ENCODE data around the gene NTM.

Gene NTM

DNA sequence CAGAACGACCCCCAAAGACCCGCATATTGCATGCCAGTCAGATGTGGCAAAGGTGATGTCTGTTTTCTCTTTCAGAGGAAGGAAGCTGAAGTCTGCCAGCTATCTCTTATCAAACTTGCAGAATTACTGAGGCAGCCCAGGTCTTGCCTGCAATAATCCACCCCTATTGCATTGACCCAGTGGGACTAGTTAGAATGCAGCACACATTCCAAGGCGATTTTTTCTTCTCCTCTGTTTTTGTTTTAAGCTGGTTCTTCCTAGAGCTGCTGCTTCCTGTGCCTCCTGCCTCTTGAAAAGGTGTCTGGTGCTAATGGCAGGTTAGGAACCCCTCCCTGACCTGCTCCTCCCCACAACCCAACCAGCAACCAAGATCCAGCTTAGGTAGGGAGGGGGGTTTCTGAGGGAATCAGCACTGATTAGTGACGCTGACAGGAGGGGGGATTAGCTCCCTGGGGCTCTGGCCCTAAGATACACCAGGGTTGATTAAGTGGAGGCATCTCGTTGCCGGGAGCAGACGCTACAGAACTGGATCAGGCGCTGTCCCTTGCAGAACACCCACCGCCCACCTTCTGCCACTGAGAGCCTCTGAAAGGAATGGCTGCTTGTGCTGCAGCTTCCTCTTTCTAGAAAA, 2.8 kb downstream of the NTM start:
- DNase-seq (ENCODE audit: low read depth, low spot score) = no peak

- no peak for DNase-seq (ENCODE audit: low read depth, low spot score)
These were observed 3.3 kb downstream of the NTM start for GRCh38 chr11:131373756-131374155.

DNA sequence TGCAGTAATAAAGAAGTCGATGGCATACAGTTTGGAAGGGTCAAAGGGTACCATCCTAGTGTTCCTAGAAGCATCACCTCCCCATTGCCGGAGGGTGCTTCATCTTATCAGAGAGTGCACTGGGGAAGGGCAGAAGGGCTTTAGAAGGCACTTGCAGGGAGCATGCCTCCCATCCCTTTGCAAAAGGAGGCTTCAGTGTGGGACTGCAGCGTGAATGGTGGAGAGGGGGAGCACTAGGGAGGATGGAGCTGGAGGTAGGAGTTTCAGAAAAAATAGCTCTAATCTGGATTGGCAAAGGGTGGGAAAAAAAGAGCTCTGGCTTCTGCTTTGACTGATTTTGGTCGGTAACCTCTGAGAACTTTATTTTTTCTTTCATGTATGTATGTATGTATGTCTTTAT, 5.0 kb downstream of the NTM start:
- DNase-seq (ENCODE audit: low read depth, low spot score) = no peak

- no peak for DNase-seq (ENCODE audit: low read depth, low spot score)
These were observed 5.5 kb downstream of the NTM start for GRCh38 chr11:131375915-131376314.

- DNase-seq (ENCODE audit: low read depth, low spot score) = no peak
These were observed 8.5 kb downstream of the NTM start for GRCh38 chr11:131378931-131379330.

DNA sequence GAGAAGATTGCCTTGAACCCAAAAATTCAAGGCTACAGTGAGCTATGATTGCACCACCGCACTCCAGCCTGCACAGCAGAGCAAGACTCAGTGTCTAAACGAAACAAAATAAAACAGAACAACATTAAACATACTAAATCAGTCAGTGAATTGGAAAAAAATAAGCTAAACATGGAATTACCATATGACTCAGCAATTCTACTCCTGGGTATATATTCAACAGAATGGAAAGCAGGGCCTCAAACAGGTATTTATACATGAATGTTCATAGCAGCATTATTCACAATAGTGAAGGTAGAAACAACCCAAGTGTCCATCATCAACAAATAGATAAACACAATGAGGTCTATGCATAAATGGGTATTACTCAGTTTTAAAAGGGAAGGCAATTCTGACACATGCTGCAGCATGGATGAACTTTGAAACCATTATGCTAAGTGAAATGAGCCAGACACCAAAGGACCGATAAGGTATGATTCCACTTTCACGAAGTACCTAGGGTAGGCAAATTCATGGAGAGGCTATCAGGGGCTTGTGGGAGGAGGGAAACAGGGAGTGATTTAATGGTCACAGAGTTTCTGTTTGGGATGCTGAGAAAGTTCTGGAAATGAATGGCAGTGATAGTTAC, 15.5 kb downstream of the NTM start:
- no peak for DNase-seq (ENCODE audit: low read depth, low spot score)

DNA sequence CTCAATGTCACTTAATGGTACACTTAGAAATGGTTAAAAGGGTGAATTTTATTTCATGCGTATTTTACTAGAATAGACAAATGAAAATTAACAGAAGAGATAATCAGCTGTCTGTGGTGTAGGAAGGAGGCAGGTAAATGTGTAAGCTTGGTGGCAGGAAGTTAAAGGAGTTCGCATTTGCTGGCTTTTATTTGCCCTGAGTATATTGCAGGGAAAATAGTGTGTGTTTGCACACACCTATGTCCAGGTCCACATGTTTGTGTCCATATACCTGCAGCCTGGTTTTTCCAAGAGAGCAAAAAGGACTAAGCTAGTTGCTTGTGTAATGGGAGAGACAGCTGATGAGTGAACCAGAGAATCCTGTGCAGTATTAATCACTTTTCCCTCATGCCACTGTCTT, 16.0 kb downstream of the NTM start:
- no peak for DNase-seq (ENCODE audit: low read depth, low spot score)

- no peak for DNase-seq (ENCODE audit: low read depth, low spot score)
These were observed 17.6 kb downstream of the NTM start for GRCh38 chr11:131388030-131388429.

- DNase-seq (ENCODE audit: low read depth, low spot score) = no peak
These were observed 19.2 kb downstream of the NTM start for GRCh38 chr11:131389582-131389981.

- no peak for DNase-seq (ENCODE audit: low read depth, low spot score)
These were observed 20.8 kb downstream of the NTM start for GRCh38 chr11:131391176-131391575.

DNA sequence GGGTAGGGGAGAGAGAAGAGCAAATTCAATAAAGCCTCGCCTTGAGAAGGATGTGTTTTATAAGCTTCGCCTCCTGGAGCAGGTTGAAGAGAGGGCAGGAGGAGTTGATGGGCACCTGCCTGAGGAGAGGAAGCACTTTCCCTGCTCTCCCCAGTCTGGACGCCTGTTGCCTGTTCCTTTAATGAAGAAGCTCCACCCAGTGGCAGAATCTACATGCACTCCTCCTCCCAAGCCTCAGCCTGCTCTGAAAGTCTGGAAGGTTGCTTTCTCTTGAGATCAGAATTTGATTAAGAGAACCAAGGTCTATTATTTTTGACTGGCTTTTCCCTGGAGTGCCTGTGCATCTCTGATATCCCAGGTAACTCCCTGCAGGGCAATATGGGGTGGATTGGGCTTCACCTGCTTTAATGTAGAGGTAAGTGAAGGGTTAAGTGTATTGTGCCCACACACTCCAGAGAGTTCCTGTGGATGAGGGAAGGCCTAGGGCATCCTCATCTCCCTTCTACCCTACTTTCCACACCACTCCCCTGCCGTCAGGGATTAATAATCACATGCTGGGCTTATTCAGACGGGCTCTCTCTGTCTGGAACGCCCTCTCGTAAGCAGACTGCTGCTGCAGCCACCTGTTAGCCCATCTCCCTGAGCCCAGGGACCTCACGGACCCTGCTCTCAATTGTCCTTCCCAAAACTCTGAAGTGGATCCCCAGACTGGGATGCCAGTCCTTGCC, 22.3 kb downstream of the NTM start:
- DNase-seq (ENCODE audit: low read depth, low spot score) = no peak

DNA sequence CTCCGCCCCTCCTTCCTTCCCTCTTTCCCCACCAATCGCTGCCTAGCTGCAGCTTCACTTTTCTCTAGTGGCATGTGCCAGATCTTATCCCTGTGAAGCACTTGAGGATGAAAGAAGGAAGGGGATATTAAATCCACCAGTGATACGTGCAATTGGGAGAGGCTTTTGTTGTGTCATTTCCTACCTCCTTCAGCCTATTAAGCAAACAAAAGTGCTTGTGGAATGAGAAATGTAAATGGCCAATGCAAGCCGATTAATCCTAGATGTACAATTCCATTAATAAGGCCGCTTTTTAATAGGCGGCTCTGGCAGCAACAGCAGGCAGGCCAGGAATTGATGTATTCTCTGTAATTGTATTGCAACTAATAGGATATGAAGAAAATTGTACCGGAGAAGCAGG, 23.3 kb downstream of the NTM start:
- DNase-seq (ENCODE audit: low read depth, low spot score) = no peak

- DNase-seq (ENCODE audit: low read depth, low spot score) = no peak
These were observed 27.3 kb downstream of the NTM start for GRCh38 chr11:131397675-131398074.

DNA sequence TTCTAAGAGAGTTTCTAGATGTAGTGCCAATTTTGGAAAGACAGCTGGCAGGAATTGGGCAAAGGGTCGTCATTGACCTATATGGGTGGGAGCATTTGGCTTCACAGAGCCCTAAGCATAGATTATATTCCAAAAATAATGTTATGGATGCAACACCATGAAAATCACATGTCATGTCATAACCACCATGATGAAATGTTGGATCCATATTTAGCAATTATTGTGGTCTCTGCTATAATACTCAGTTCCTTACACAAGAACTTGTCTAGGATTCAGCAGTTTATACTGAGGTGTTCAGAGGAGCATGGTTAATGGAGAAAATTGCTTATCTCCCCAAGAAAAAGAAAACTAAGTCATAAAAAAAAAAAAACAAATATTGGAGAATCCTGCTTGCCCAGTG, 31.6 kb downstream of the NTM start:
- no peak for DNase-seq (ENCODE audit: low read depth, low spot score)

DNA sequence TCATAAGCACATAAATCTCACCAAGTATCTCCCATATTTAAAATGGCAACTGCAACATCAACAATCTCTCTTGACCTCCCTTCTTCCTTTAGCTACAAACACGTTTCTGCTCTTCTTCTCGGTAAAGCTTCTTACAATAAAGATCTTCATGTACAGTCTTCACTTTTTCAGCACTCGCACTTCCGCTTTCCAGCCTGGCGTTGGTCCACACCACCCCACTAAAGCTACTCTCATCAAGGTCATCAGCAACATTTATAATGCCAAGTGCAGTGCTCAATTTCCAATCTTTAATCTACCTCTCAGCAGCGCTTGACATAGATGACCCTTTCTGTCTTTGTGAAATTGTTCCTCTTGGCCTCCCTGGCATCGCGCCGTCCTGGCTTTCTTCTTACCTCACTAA, 33.6 kb downstream of the NTM start:
- DNase-seq (ENCODE audit: low read depth, low spot score) = no peak

GRCh38 chr11:131408025-131408640, 37.7 kb downstream of the NTM start:
- DNase-seq (ENCODE audit: low read depth, low spot score) = no peak

DNA sequence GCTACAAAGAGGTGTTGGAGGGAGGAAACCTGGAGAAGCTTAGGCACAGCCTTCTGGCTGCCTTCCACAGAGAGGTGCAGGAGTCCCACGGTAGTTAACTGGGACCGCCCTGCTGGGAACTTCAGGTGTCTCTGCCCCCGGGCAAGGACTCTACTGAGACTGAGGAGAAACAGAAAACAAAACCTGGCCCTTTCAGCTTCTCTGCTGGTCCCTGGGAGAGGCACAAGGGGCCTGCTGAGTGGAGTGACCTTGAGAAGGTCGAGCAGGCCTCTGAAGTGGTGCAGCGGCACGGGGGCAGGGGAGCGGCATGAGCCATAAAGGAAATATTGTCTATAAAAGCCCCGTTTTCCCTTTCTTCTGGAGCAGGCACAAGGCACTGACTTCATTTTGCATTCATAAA, 38.9 kb downstream of the NTM start:
- DNase-seq (ENCODE audit: low read depth, low spot score) = no peak

DNA sequence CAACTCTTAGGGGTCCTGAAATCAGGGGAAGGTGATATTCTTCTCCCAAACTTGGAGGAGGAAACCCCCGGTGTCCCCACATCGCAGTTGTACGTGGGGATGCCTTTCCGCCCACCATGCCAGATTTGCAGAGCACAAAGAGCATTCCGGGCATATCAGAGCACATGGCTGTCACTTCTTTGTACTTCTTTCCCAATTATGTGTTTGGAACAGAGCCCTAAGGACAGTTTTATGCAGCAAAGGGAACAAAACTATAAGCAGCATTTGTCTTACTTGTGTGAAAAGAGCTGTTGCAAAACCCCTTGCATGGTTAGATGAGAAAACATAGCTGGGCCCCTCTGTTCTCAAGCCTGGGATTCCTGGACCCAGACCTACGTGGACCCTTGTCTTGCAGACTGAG, 41.2 kb downstream of the NTM start:
- no peak for DNase-seq (ENCODE audit: low read depth, low spot score)

DNA sequence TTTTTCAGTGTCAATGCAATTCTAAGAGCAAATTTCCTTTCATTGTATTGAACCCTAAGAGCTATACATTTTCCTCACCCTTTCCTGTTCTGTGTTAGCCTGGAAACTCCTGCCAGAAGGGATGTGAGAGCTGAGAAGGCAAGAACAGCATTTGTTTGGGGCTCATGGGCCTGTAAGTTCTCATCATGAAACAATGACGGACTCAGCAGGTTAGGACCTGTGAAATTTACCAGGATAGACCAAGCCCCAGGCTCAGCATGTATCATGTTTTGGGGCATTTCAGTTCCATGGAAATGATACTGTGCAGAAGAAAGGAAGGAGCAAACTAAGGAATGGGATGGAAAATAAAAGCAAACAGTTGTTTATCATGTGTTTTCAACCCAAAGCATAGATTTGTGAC, 41.6 kb downstream of the NTM start:
- no peak for DNase-seq (ENCODE audit: low read depth, low spot score)

GRCh38 chr11:131413217-131413616, 42.8 kb downstream of the NTM start:
- DNase-seq (ENCODE audit: low read depth, low spot score) = no peak

DNA sequence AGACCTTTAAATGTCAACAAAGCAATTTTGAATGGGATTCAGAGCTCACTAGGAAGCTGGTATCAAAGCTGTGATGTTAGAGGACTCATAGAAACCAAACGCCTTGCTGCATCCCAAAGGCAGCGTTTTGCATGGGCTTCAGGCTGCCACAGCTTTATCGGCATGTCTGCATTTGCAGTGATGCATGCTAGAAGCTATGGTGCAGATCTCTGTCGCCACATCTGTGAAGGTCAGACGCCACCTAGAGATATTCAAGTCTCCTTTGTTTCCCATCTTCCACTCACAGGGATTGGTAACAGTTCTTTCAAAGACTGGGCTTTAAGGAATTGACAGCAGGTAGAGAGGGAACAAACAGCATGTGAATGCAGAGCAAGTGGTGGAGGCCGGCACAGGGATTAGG, 47.8 kb downstream of the NTM start:
- no peak for DNase-seq (ENCODE audit: low read depth, low spot score)

DNA sequence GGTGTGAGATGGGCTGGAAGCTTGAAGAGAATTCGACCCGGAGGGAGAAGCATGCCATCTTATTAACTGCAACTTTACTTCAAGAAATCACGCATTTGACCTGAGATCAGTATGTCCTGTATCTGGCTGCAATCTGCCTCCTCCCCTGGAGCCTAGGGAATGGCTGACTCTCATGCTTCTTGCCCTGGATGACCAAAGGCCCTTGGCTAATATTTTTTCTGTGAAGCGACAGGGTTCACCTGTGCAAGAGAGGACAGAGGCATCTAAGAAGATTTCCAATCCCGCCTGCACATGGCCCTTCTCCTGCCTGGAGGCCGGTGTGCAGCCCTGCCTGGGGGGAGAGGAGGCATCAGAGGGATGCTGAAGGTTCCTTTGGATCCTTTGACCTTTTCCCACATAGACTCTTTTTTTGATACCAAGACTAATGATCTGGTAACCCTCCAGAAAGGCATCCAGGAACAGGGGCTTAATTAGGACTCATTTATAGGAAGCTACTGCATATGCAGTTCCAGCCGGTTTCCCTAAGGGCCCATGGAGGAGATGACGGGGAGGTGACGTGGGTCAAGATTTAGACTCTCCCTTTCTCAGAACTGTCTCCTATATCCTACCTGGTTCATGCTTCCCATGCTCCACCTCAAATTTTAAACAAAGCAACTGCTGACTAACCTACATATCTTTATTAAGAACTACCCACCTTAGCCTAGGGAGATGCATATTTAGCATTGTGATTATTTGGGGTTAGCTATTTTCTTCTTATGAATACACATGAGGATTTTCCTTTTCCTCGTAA, 50.8 kb downstream of the NTM start:
- DNase-seq (ENCODE audit: low read depth, low spot score) = no peak

Data from iPS DF 19.7 (cell line).